Astrocyte (in vitro differentiated cells and primary cell): Measurements from ENCODE around the gene MTCH2. TPM values are rescaled to one million over a fixed set of nuclear protein-coding genes. Genes with fewer than 3 reads are reported as not detected.

Experiments
- DNase-seq: peaks from one replicate; pipeline ENCODE4 v3.0.0-alpha.2; 2010; ENCODE audit warnings: low read depth
- FAIRE-seq: peaks from 2 replicates; lab custom pipeline; 2011; peaks lifted over from hg19 to GRCh38; lab: Jason Lieb, UNC
- H2AFZ ChIP-seq: 2 replicates; pipeline ENCODE4 v1.6.0; 2012; ENCODE audit warnings: low read depth, low read length, inconsistent platforms
- H3K27ac ChIP-seq: 2 replicates; pipeline ENCODE4 v1.5.1; 2011; ENCODE audit warnings: low read depth, low read length, inconsistent platforms
- H3K27me3 ChIP-seq: 2 replicates; pipeline ENCODE4 v1.6.0; 2011; ENCODE audit warnings: low read length, inconsistent platforms; ENCODE audit not compliant: insufficient read depth
- H3K36me3 ChIP-seq: 2 replicates; pipeline ENCODE4 v1.5.1; 2011; ENCODE audit warnings: low read length, inconsistent platforms; ENCODE audit not compliant: insufficient read depth
- H3K4me1 ChIP-seq: 2 replicates; pipeline ENCODE4 v1.5.1; 2011; ENCODE audit warnings: low read length, inconsistent platforms; ENCODE audit not compliant: insufficient read depth
- H3K4me2 ChIP-seq: 2 replicates; pipeline ENCODE4 v1.6.0; 2012; ENCODE audit warnings: low read length, inconsistent platforms
- H3K4me3 ChIP-seq: 2 replicates; pipeline ENCODE4 v1.5.1; 2011; ENCODE audit warnings: low read depth, mild to moderate bottlenecking, low read length, inconsistent platforms; ENCODE audit not compliant: insufficient read depth
- H3K79me2 ChIP-seq: 2 replicates; pipeline ENCODE4 v1.6.0; 2012; ENCODE audit warnings: mild to moderate bottlenecking, low read length, inconsistent platforms; ENCODE audit not compliant: insufficient read depth
- H3K9ac ChIP-seq: 2 replicates; pipeline ENCODE4 v1.6.0; 2012; ENCODE audit warnings: mild to moderate bottlenecking, low read length, inconsistent platforms
- H3K9me3 ChIP-seq: 2 replicates; pipeline ENCODE4 v1.5.1; 2012; ENCODE audit warnings: low read depth, mild to moderate bottlenecking, low read length, inconsistent platforms; ENCODE audit not compliant: insufficient read depth
- H4K20me1 ChIP-seq: 2 replicates; pipeline ENCODE4 v1.6.0; 2012; ENCODE audit warnings: low read length, inconsistent platforms; ENCODE audit not compliant: insufficient read depth
- H3K27ac Mint-ChIP-seq: one replicate; pipeline ENCODE4 v1.8.0; 2021; ENCODE audit warnings: mild to moderate bottlenecking, mixed read lengths; ENCODE audit not compliant: unreplicated experiment
- H3K27me3 Mint-ChIP-seq: one replicate; pipeline ENCODE4 v1.8.0; 2021; ENCODE audit warnings: low read depth, mixed read lengths; ENCODE audit not compliant: unreplicated experiment
- H3K36me3 Mint-ChIP-seq: one replicate; pipeline ENCODE4 v1.8.0; 2021; ENCODE audit warnings: low read depth, mixed read lengths; ENCODE audit not compliant: unreplicated experiment
- H3K4me1 Mint-ChIP-seq: one replicate; pipeline ENCODE4 v1.8.0; 2021; ENCODE audit warnings: low read depth, mixed read lengths; ENCODE audit not compliant: unreplicated experiment
- H3K4me3 Mint-ChIP-seq: one replicate; pipeline ENCODE4 v1.8.0; 2021; ENCODE audit warnings: mild to moderate bottlenecking, moderate library complexity, mixed read lengths; ENCODE audit not compliant: unreplicated experiment
- H3K9me3 Mint-ChIP-seq: one replicate; pipeline ENCODE4 v1.8.0; 2021; ENCODE audit warnings: mild to moderate bottlenecking, mixed read lengths; ENCODE audit not compliant: unreplicated experiment
- CTCF ChIP-seq: IDR thresholded peaks from 2 replicates; pipeline ENCODE4 v1.5.1; 2011; ENCODE audit warnings: low read depth, mild to moderate bottlenecking, inconsistent platforms, low read length, moderate library complexity; ENCODE audit not compliant: insufficient read depth
- EZH2 ChIP-seq: IDR thresholded peaks from 2 replicates; pipeline ENCODE4 v1.6.1; 2012; ENCODE audit warnings: mild to moderate bottlenecking, low read length, inconsistent platforms; ENCODE audit not compliant: insufficient read depth
- total RNA-seq: library from RNA; stranded (reverse); gene quantifications from 2 replicates; pipeline ENCODE4 v1.2.1, GENCODE V29; 2021

The MTCH2 gene
- total RNA-seq, 1 donor from 2014 or later = 103 TPM

- Histone ChIP-seq H3K4me2 (no peak overlapping the region), H3K4me1 (no peaks in the 10 kb centered on the region), H3K36me3 (peaks cover 46% of the 10 kb centered on the region), H3K9me3 (no peaks in the 10 kb centered on the region), H2AFZ (no peak overlapping the region), H3K27ac (no peak overlapping the region), H3K9ac (no peak overlapping the region), H3K27me3 (no peaks in the 10 kb centered on the region), H4K20me1 (peaks cover 4% of the 10 kb centered on the region), H3K4me3 (no peak overlapping the region), H3K79me2 (no peaks in the 10 kb centered on the region)
- H3K4me1 Mint-ChIP-seq = no peaks in the 10 kb centered on the region
- H3K9me3 Mint-ChIP-seq = no peaks in the 10 kb centered on the region
- DNase-seq (no peak), FAIRE-seq (no peak)
- TF ChIP-seq CTCF (no peak), EZH2 (no peak)
- peaks cover 22% of the 10 kb centered on the region for H3K36me3 Mint-ChIP-seq
- H3K4me3 Mint-ChIP-seq = no peak overlapping the region
- H3K27ac Mint-ChIP-seq = no peak overlapping the region
- no peaks in the 10 kb centered on the region for H3K27me3 Mint-ChIP-seq
Measured at GRCh38 chr11:47631473-47631872, 10.9 kb downstream of the MTCH2 start.

DNA sequence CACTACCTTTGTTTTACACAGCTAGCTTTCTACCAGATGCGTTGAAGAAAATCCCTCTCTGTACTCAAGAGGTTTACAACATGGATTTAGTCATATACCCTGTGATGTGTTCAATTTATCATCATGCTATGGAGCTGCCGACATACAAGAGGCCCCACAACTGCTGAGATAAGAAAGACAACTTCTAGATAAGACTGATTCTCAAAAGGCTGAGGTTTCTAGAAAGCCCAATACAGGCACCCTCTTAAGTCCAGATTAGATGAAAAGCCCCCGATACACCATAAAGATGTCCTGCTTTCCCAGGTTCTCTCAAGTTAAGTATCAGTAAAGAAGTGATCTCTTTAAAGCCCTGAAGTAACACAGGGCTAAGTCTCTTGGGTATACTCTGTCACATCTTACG is 14.3 kb downstream of the MTCH2 start:
- no peak for DNase-seq
- H3K4me1 ChIP-seq = no peaks in the 10 kb centered on the region
- H3K36me3 Mint-ChIP-seq = peaks cover 22% of the 10 kb centered on the region
- no peak overlapping the region for H3K4me2 ChIP-seq
- no peaks in the 10 kb centered on the region for H3K9me3 ChIP-seq
- H3K36me3 ChIP-seq = peaks cover 50% of the 10 kb centered on the region
- no peaks in the 10 kb centered on the region for H3K27me3 ChIP-seq
- H3K27ac Mint-ChIP-seq = no peak overlapping the region
- no peak overlapping the region for H3K4me3 ChIP-seq
- H4K20me1 ChIP-seq = no peaks in the 10 kb centered on the region
- no peak overlapping the region for H3K9ac ChIP-seq
- no peak for FAIRE-seq
- H3K4me3 Mint-ChIP-seq = no peak overlapping the region
- no peaks in the 10 kb centered on the region for H3K4me1 Mint-ChIP-seq
- no peaks in the 10 kb centered on the region for H3K9me3 Mint-ChIP-seq
- H3K27me3 Mint-ChIP-seq = no peaks in the 10 kb centered on the region
- no peak overlapping the region for H3K27ac ChIP-seq
- H2AFZ ChIP-seq = no peak overlapping the region
- H3K79me2 ChIP-seq = no peaks in the 10 kb centered on the region
- no peak for TF ChIP-seq CTCF
- no peak for TF ChIP-seq EZH2

- Histone ChIP-seq H3K4me3 (no peak overlapping the region), H3K9ac (no peak overlapping the region), H3K36me3 (peaks cover 49% of the 10 kb centered on the region), H3K4me2 (no peak overlapping the region), H4K20me1 (no peaks in the 10 kb centered on the region), H3K27me3 (no peaks in the 10 kb centered on the region), H2AFZ (no peak overlapping the region), H3K4me1 (no peaks in the 10 kb centered on the region), H3K79me2 (no peaks in the 10 kb centered on the region), H3K9me3 (no peaks in the 10 kb centered on the region), H3K27ac (no peak overlapping the region)
- no peak overlapping the region for H3K27ac Mint-ChIP-seq
- DNase-seq (no peak), FAIRE-seq (no peak)
- no peak overlapping the region for H3K4me3 Mint-ChIP-seq
- H3K9me3 Mint-ChIP-seq = no peaks in the 10 kb centered on the region
- no peaks in the 10 kb centered on the region for H3K27me3 Mint-ChIP-seq
- TF ChIP-seq CTCF (no peak), EZH2 (no peak)
- peaks cover 17% of the 10 kb centered on the region for H3K36me3 Mint-ChIP-seq
- no peaks in the 10 kb centered on the region for H3K4me1 Mint-ChIP-seq
Measured at GRCh38 chr11:47626234-47626633, 16.1 kb downstream of the MTCH2 start.
